HTERT RPE-1 (cell line): ENCODE data around the gene GPR141.

Experiments
- in situ Hi-C: fragments of 300-500 bp; cut with MboI; formaldehyde crosslinking; loops from 4 replicates; pipeline ENCODE4 v1.14.3; 2020; ENCODE audit warnings: low sequenced_read_pairs

The GPR141 gene

GRCh38 chr7:37775921-37776320 lies 92.4 kb downstream of the GPR141 start:
- in situ Hi-C loops: no loop called here

GRCh38 chr7:37781156-37781555 lies 97.6 kb downstream of the GPR141 start:
- in situ Hi-C loops: no loop called here

GRCh38 chr7:37782166-37782565 lies 98.6 kb downstream of the GPR141 start:
- in situ Hi-C loops: no loop called here

- in situ Hi-C loops: no loop called here
Measured at GRCh38 chr7:37784015-37784414, 100.4 kb downstream of the GPR141 start.

- in situ Hi-C loops: no loop called here
Measured at GRCh38 chr7:37786741-37787569, 103.4 kb downstream of the GPR141 start.
